Heart left ventricle (tissue), 16 donors: ENCODE data around the gene ARHGAP26. TPM values are rescaled to one million over a fixed set of nuclear protein-coding genes. Genes with fewer than 3 reads are reported as not detected.

Source experiments
- ATAC-seq, 4 donors: fragments of 200-7000 bp; cut with Tn5 transposase; one replicate each; pipeline ENCODE4 v1.9.1; 2020 to 2022; ENCODE audit warnings: moderate library complexity in 4 of 4, mild to moderate bottlenecking in 3 of 4, moderate number of reproducible peaks in 1 of 4
- DNase-seq, 5 donors: peaks; one replicate each; pipeline ENCODE4 v3.0.0-alpha.2; 2020
- H3K27ac ChIP-seq, 12 donors: fragments of 200-600 bp; sonication (generic) in 4 of 12; one replicate each; pipeline versions ENCODE4 v1.5.0 to v1.8.0; 2016 to 2022; ENCODE audit warnings: mild to moderate bottlenecking in 2 of 12
- H3K27me3 ChIP-seq, 9 donors: fragments of 200-600 bp; sonication (generic) in 2 of 9; one replicate each; pipeline versions ENCODE4 v1.5.1 to v1.8.0; 2016 to 2022; ENCODE audit warnings: mild to moderate bottlenecking in 3 of 9
- H3K36me3 ChIP-seq, 9 donors: fragments of 200-600 bp; sonication (generic) in 2 of 9; one replicate each; pipeline versions ENCODE4 v1.5.0 to v1.8.0; 2018 to 2022; ENCODE audit warnings: mild to moderate bottlenecking in 2 of 9
- H3K4me1 ChIP-seq, 12 donors: fragments of 200-600 bp; sonication (generic) in 4 of 12; one replicate each; pipeline versions ENCODE4 v1.5.0 to v1.8.0; 2016 to 2022; ENCODE audit warnings: mild to moderate bottlenecking in 3 of 12
- H3K4me3 ChIP-seq, 12 donors: fragments of 200-600 bp; sonication (generic) in 4 of 12; one replicate each; pipeline versions ENCODE4 v1.5.0 to v1.8.0; 2017 to 2022; ENCODE audit warnings: mild to moderate bottlenecking in 9 of 12, moderate library complexity in 4 of 12
- H3K9me3 ChIP-seq, 12 donors: fragments of 200-600 bp; sonication (generic) in 4 of 12; one replicate each; pipeline versions ENCODE4 v1.5.0 to v1.8.0; 2016 to 2022; ENCODE audit warnings: mild to moderate bottlenecking in 1 of 12
- POLR2A ChIP-seq, 2 donors: fragments of 450-650 bp; IDR thresholded peaks; one replicate each; pipeline ENCODE4 v1.6.1; 2017; ENCODE audit warnings: antibody characterized with exemption in 2 of 2, mild to moderate bottlenecking in 2 of 2, moderate library complexity in 2 of 2
- WGBS, 4 donors: extraction: QIAGEN DNeasy Blood & Tissue Kit in 2 of 4; methylation state at CpG; one replicate each; pipeline versions ENCODE4 v1.1.5 to v1.1.7; 2013 to 2018; 5-methylcytosine and 5-hydroxymethylcytosine counted together
- intact Hi-C, 10 donors: fragments of 100-400 bp; cut with DNase I; formaldehyde crosslinking; loops; one replicate each; pipeline versions ENCODE4 v1.11.1 to v1.14.2; 2022
- polyA plus RNA-seq, 2 donors: library from polyadenylated mRNA; stranded (reverse); fragments of 200-250 nt; gene quantifications; one replicate each; pipeline ENCODE4 v1.2.3, GENCODE V29; 2013
- total RNA-seq, 9 donors: library from RNA; depleted of rRNA in 2 of 9; stranded (reverse); fragments of >200 nt in 2 of 9; fragmentation: NEBNext Ultra II Directional in 3 of 9; extraction: Animal tissue kit (Norgen Biotek cat#: 25700) in 3 of 9; gene quantifications; one replicate each; pipeline versions ENCODE4 v1.1.0 to v1.2.4, GENCODE V29; 2016 to 2023
- TF ChIP-seq, protein P1 (sequence below), 12 donors: fragments of 200-600 bp; sonication (generic) in 4 of 12; IDR thresholded peaks; one replicate each; pipeline versions ENCODE4 v1.5.0 to v1.8.0; 2018 to 2022; ENCODE audit warnings: antibody characterized with exemption in 12 of 12, mild to moderate bottlenecking in 5 of 12
- donor health status: ischemic (EF 13 %, LVEDD 7.1; RV severe dilation, severe dysfunction).
- donor health status: healthy with polysubstance abuse.
- donor health status: DM: no; HTN: yes; CAD: no.
- donor health status: DM: no; HTN: no; CAD: no.
- donor health status: ischemic (EF 25% LVEDD 6.9; RV normal size, moderate dysfunction).
- donor health status: ischemic (EF 25% LVEDD 5.7; RV mildly dilated, moderate dysfunction).
- donor health status: healthy.
- donor health status: DM: yes; HTN: yes; CAD: no.
- donor health status: ischemic (EF 35%, LVEDD 5.7; RV mildly dilated, moderate dysfunction).
- donor health status: nonischemic (EF 11% LVEDD 7.7; RV severe dilation, severe dysfunction).
- donor health status: DM: yes; HTN: yes; CAD: no.
- donor health status: PGD.
- donor health status: ischemic (EF 29% LVEDD 5.4; RV normal size, mild dysfunction).
- donor health status: nonischemic (EF 23%, LVEDD 6.1; RV moderate dilation, normal function).

ARHGAP26 gene
- total and polyA plus RNA-seq, 11 donors: 11.9 to 52.1 (median 33.7) TPM

DNA sequence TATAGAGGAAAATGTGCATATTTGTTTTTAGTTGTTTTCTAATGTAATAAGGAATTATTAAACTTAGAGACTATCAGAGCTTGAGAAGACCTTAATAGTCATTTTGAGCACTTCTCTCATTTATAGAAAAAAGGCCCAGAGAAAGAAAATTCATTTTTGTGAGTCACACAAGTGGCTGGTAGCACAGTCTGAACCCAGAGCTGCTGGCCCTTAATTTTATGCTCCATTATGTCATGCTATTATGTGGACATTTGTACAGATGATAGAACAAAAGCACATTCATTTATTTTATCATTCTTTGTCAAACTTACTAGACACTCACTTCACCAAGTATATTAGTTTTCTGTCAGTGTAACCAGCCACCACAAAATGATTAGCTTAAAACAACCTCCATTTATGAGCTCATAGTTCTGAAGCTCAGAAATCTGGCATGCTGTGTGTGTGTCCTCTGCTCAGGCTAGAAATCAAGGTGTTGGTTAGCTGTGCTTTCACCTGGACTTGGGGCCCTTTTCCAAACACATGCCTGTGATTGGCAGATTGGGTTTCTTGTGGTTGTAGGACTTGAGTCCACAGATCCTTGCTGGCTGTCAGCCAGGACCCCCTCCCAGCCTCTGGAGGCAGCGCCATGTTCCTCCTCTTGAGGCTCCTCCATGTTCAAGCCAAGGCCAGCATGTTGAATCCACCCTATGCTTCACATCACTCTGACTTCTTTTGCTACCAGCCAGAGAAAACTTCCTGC is 188.9 kb downstream of the ARHGAP26 start:
- H3K4me1 ChIP-seq: peaks cover 0 to 65% (median 36%) of the 10 kb centered on the region in 12 donors
- H3K4me3 ChIP-seq: no peak overlapping the region

DNA sequence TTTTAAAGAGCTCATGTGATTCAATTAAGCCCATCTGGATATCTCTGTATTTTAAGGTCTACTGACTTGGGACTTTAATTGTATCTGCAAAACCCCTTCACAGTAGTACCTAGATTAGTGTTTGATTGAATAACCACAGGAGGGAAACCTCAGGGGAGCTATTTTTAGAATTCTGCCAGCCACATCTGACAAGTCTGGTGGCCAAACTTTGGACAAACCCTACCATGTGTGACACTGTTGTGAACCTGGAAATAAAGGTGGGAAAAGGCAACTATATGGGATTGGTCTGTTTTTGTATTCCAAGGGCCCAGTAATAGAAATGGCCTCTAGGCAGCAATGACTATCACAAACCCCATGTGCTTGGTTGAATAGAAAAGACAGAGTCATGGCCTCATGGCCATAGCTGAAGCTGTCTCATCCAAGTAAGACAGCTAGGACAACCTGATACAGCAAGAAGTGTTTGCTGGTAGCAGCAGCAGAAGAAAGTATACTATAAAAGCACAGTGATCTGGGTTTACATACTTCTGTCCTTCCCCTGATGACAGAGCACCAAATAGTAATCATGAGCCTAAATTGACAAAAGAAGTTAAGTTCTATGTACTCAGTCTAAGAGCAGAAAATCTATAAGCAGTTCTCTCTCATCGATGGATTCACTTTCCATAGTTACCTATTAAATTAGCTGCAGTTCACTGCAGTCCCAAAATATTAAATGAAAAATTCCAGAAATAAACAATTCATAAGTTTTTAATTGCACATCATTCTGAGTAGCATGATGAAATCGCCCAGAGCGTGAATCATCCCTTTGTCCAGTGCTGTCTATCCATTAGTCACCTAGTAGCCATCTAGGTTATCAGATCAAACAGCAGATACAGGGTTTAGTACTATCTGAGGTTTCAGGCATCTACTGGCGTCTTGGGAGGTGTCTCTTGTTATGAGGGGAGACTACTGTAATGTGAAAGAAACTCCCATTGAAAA is 189.8 kb downstream of the ARHGAP26 start:
- intact Hi-C loops: loop anchor here in 4 of 10 donors (5.0 kb wide), 2 partner anchors 33 to 38 kb away; no protein-coding TSS in a partner anchor
- Histone ChIP-seq H3K36me3 (peaks cover 0 to 4% (median 0%) of the 10 kb centered on the region in 9 donors), H3K9me3 (peaks cover 0 to 2% (median 0%) of the 10 kb centered on the region in 12 donors), H3K4me1 (peaks cover 0 to 63% (median 35%) of the 10 kb centered on the region in 12 donors), H3K27ac (peak overlapping the region in 1 of 12 donors; percentile 27), H3K27me3 (no peaks in the 10 kb centered on the region), H3K4me3 (no peak overlapping the region)
- no peak for TF ChIP-seq POLR2A (IDR thresholded peaks at IDR 0.05)
- TF ChIP-seq, protein P1, sequence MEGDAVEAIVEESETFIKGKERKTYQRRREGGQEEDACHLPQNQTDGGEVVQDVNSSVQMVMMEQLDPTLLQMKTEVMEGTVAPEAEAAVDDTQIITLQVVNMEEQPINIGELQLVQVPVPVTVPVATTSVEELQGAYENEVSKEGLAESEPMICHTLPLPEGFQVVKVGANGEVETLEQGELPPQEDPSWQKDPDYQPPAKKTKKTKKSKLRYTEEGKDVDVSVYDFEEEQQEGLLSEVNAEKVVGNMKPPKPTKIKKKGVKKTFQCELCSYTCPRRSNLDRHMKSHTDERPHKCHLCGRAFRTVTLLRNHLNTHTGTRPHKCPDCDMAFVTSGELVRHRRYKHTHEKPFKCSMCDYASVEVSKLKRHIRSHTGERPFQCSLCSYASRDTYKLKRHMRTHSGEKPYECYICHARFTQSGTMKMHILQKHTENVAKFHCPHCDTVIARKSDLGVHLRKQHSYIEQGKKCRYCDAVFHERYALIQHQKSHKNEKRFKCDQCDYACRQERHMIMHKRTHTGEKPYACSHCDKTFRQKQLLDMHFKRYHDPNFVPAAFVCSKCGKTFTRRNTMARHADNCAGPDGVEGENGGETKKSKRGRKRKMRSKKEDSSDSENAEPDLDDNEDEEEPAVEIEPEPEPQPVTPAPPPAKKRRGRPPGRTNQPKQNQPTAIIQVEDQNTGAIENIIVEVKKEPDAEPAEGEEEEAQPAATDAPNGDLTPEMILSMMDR (IDR thresholded peaks at IDR 0.05): no peak
- WGBS, 4 donors: 95 to 97% (median 96%) methylated on average over 4 of the region's 4 CpGs
- ATAC-seq (peak in 1 of 4 donors; percentile 5), DNase-seq (no peak)

More for the DNA sequence above, 188.9 kb downstream of the ARHGAP26 start:
- ATAC-seq: peak in 1 of 4 donors; percentile 15
- Histone ChIP-seq H3K9me3 (peaks cover 0 to 2% (median 0%) of the 10 kb centered on the region in 12 donors), H3K27ac (peak overlapping the region in 1 of 12 donors; percentile 27), H3K27me3 (no peaks in the 10 kb centered on the region), H3K36me3 (peaks cover 0 to 4% (median 0%) of the 10 kb centered on the region in 9 donors)
- 88 to 100% (median 93%) methylated on average over 1 of the region's 1 CpG for WGBS, 4 donors
- DNase-seq: peak in 1 of 5 donors; percentile 34
- TF ChIP-seq, protein P1 (IDR thresholded peaks at IDR 0.05): no peak
- TF ChIP-seq POLR2A (IDR thresholded peaks at IDR 0.05): no peak
- intact Hi-C loops: no loop called here

DNA sequence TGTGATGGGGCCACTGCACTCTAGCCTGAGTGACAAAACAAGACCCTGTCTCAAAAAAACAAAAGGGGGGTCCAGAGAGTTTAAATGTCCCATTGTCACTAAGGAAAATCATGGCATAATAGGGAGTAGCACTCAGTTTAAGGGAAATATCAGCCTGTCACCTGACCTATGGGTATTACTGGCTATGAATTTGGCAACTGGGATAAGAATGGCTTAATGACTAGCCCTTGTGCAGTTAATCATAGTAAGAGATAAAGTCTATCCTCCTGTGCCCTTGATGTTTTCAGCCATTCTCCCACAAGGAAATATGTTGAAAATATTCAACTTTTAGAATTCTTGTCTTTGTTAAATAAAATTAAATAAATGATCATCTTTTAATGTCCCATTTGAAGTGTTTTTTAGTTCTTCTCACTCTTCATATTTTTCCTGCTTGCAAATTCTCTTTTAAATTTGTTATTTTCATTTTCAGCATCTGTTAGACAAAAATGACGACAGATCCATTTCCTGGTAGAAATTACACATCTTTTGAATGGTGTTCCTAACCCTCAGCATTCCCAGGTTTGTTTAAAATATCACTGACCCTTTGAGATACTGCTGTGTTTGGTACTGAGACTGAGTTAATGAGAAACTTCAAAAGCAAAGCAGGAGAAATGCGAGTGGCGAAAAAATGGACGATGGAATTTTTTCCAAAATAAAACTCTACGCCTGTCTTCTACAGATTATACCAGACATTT is 191.4 kb downstream of the ARHGAP26 start:
- DNase-seq: no peak
- ATAC-seq: peak in 1 of 4 donors; percentile 43
- Histone ChIP-seq H3K4me3 (no peak overlapping the region), H3K36me3 (peaks cover 0 to 4% (median 0%) of the 10 kb centered on the region in 9 donors), H3K27me3 (no peaks in the 10 kb centered on the region), H3K27ac (peak overlapping the region in 1 of 12 donors; percentile 37), H3K4me1 (peaks cover 0 to 61% (median 35%) of the 10 kb centered on the region in 12 donors), H3K9me3 (peaks cover 0 to 2% (median 0%) of the 10 kb centered on the region in 12 donors)
- intact Hi-C loops: loop anchor here in 4 of 10 donors (5.0 kb wide), 2 partner anchors 34 to 39 kb away; no protein-coding TSS in a partner anchor
- 87 to 90% (median 88%) methylated on average over 5 of the region's 5 CpGs for WGBS, 4 donors
- TF ChIP-seq, protein P1 (IDR thresholded peaks at IDR 0.05): no peak
